Measurements from ENCODE around the gene LHB. TPM values are rescaled to one million over a fixed set of nuclear protein-coding genes. Genes with fewer than 3 reads are reported as not detected.

The LHB gene
- total RNA-seq, 1 experiment from 2014 or later: not detected

DNA sequence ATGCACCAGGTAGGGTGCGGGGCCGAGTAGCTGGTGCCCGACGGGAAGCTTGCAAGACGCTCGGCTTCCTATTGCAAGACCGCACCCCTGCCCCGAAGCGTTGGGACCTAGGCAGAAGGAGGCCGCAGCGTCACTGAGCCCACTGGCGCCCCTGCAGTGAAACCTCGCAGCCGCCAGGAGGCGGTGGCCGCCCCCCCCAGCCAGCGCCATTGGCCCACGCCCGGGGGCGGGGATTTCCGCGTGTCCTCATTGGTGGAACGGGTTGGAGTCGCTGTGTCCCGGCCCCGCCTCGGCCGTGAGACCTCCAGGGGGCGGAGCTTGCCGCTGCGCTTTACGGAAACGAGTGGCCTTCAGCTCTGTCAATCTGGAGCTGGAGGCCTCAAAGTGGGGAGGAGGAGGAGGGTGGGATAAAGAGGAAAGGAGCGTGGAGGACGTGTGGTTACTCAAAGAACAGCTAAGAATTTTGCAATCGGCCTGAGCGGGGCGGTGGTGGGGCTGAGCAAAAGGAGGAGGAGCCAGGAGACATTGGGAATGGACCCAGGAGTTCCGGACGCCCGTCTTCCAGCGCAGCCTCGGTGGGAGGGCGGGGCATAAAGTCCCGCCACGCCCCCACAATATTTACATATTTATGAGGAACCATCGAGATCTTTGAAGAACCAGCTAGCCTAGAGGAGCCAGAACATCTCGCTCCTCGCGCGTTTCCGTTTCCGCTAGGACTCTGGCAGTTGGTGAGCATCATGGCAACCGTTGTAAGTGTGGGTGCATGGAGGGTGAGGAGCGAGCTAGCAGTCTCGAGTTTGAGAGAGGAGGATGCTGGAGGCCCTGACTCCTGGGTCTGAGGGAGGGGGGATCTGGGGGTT is 23.5 kb downstream of the LHB start, which contains the start of the genes GYS1 and RUVBL2:
GYS1 (minus strand) TSS at position 135 of the 860 bp plus-strand sequence. CDS start 197 bp downstream, outside the sequence.
RUVBL2 (plus strand) TSS at position 713 of the 860 bp plus-strand sequence; CDS start at position 738, 25 bp downstream.
- Histone ChIP-seq H3K4me3 (peak within 1 kb of the TSS; percentile 90), H3K36me3 (peaks cover 46% of the 10 kb centered on the region), H3K27me3 (no peaks in the 10 kb centered on the region), H3K9me3 (no peaks in the 10 kb centered on the region)
- peak; percentile 100 for DNase-seq

- Histone ChIP-seq H3K4me3 (peak overlapping the region; percentile 90), H3K9me3 (no peaks in the 10 kb centered on the region), H3K36me3 (peaks cover 45% of the 10 kb centered on the region), H3K27me3 (no peaks in the 10 kb centered on the region)
- DNase-seq: no peak
These were observed 24.2 kb downstream of the LHB start for GRCh38 chr19:48992581-48993174.

DNA sequence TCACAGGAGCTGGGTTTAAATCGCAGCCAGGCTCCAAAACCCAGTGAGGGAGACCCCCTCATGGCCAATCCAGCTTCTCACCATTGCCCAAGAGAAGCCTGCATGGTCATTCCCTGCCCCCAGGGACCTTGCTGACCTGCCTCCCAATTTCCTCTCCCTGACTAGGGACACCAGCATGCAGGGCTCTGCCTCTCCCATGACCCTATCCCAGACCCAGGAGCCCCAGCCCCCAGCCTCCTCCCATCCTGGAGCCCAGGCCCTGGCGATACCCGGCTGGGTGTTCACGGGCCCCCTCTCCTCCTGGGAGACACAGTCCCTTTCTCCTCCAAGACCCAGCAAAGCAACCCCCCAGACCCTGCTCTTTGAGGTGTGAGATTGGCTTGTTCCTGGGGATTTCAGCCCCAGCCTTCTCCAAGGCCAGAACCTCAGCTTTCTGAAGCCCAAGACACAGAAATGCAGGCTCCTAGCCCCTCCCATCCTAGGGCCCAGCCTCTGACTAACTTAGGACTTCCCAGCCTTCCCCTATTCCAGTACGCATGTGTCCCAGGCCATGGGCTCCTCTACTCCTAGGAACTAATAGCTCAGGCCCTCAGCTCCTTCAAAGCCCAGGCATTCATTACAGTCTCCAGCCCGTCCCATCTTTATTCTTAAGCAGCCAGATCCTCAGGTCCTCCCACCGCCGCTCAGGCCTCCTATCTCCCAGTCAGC is 24.9 kb downstream of the LHB start:
- H3K4me3 ChIP-seq: peak overlapping the region; percentile 90
- H3K9me3 ChIP-seq: no peaks in the 10 kb centered on the region
- no peaks in the 10 kb centered on the region for H3K27me3 ChIP-seq
- peak; percentile 81 for DNase-seq
- peaks cover 47% of the 10 kb centered on the region for H3K36me3 ChIP-seq

DNA sequence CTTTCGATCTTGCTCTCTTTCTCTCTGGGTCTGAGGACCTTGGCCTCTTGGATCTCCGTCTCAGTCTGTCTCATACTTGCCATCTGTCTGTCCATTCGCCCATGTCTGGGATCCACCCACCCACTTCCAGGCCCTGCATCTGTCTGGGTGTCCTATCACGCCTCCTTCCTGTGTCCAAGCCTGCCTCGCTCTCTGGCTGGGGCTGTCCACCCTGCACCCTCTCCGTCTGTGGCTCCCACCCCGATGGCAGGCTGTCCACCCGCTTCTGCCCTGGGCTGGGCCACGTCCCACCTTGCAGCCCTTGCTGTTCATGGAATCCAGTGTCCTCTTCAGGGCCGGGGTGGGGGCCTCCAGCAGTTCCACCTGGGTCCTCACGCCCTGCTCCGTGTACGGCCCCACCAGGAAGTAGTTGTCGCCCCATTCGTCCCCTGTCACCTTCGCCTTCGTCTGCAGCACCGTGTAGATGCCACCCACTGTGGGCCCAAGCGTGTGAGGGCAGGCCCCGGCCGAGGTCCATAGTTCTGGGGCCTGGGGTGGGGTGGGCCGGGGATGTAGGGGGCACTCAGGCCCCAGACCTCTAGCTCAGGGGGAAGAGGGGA is 25.8 kb downstream of the LHB start:
- H3K4me3 ChIP-seq: no peak overlapping the region; the same call in 1 of the 2 replicates
- DNase-seq: no peak
- peaks cover 48% of the 10 kb centered on the region for H3K36me3 ChIP-seq

GRCh38 chr19:48990400-48990799 is 26.5 kb downstream of the LHB start:
- Histone ChIP-seq H3K9me3 (no peaks in the 10 kb centered on the region), H3K36me3 (peaks cover 54% of the 10 kb centered on the region), H3K4me3 (no peak overlapping the region), H3K27me3 (no peaks in the 10 kb centered on the region)
- no peak for DNase-seq

More for the DNA sequence above, 25.8 kb downstream of the LHB start:
- Histone ChIP-seq H3K9me3 (no peaks in the 10 kb centered on the region), H3K27me3 (no peaks in the 10 kb centered on the region)

GRCh38 chr19:48989701-48990291 is 27.1 kb downstream of the LHB start:
- H3K27me3 ChIP-seq: no peaks in the 10 kb centered on the region
- no peak for DNase-seq
- peaks cover 59% of the 10 kb centered on the region for H3K36me3 ChIP-seq
- no peak overlapping the region for H3K4me3 ChIP-seq
- no peaks in the 10 kb centered on the region for H3K9me3 ChIP-seq

GRCh38 chr19:48988860-48989259 is 28.0 kb downstream of the LHB start:
- Histone ChIP-seq H3K9me3 (no peaks in the 10 kb centered on the region), H3K36me3 (peaks cover 68% of the 10 kb centered on the region), H3K27me3 (no peaks in the 10 kb centered on the region), H3K4me3 (no peak overlapping the region)
- no peak for DNase-seq

GRCh38 chr19:48988286-48988685 is 28.6 kb downstream of the LHB start:
- Histone ChIP-seq H3K36me3 (peaks cover 74% of the 10 kb centered on the region), H3K27me3 (no peaks in the 10 kb centered on the region), H3K4me3 (no peak overlapping the region), H3K9me3 (no peaks in the 10 kb centered on the region)
- no peak for DNase-seq

DNA sequence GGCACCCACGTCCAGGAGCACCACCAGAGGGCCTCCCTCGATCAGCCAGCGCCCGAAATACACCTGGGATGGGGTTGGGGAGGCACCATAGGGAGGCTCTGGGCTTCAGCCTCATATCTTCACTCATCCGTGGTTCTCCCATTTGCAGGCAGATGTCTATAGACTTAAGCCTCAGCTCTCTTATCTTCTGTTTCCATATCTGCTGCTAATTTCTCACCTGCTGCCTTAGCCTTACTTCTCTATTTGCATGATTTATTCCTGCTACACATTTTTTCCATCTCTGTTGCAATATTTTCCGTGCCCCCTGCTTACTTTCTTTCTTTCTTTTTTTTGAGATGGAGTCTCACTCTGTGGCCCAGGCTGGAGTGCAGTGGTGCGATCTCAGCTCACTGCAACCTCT is 29.6 kb downstream of the LHB start:
- Histone ChIP-seq H3K36me3 (peaks cover 78% of the 10 kb centered on the region), H3K9me3 (no peaks in the 10 kb centered on the region), H3K27me3 (no peaks in the 10 kb centered on the region), H3K4me3 (no peak overlapping the region)
- DNase-seq: no peak

- H3K27me3 ChIP-seq: no peaks in the 10 kb centered on the region
- peaks cover 89% of the 10 kb centered on the region for H3K36me3 ChIP-seq
- no peak overlapping the region for H3K4me3 ChIP-seq
- DNase-seq: no peak
- H3K9me3 ChIP-seq: no peaks in the 10 kb centered on the region
These were observed 30.7 kb downstream of the LHB start for GRCh38 chr19:48986211-48986610.

- H3K4me3 ChIP-seq: no peak overlapping the region
- DNase-seq: no peak
- H3K9me3 ChIP-seq: no peaks in the 10 kb centered on the region
- H3K27me3 ChIP-seq: no peaks in the 10 kb centered on the region
- peaks cover 90% of the 10 kb centered on the region for H3K36me3 ChIP-seq
These were observed 31.2 kb downstream of the LHB start for GRCh38 chr19:48985711-48986110.

DNA sequence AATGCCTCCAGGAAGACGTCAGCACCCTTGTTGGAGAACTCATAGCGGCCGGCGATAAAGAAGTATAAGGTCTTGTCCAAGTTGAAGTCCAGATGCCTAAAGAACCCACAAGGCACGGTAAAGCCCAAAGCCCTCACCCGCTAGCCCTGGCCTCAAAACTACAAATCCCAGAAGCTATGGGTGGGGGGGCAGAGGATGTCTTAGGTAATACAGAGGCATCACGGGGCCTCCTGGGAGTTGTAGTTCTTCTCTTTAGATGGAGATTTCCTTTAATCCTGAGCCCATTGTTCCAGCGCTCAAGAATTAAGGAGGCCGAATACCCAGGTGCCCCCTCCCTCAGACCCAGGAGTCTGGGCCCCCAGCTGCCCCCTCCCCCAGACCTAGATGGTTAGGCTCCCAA is 34.6 kb downstream of the LHB start:
- DNase-seq: no peak
- Histone ChIP-seq H3K36me3 (peaks cover 83% of the 10 kb centered on the region), H3K9me3 (no peaks in the 10 kb centered on the region)

DNA sequence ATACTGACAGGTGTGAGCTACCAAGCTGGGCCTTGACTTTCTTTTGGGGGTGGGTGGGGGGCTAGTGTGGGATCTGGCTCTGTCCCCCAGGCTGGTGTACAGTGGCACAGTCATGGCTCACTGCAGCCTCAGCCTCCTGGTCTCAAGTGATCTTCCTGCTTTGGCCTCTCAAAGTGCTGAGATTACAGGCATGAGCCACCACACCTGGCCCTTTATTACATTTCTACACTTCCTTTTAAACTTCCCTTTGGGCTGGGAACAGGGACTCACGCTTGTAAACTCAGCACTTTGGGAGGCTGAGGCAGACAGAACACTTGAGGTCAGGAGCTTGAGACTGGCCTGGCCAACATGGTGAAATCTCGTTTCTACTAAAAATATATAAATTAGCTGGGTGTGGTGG is 39.8 kb downstream of the LHB start:
- DNase-seq: no peak
- Histone ChIP-seq H3K27me3 (no peaks in the 10 kb centered on the region), H3K4me3 (no peak overlapping the region), H3K36me3 (peaks cover 71% of the 10 kb centered on the region), H3K9me3 (no peaks in the 10 kb centered on the region)

More for the DNA sequence above, 34.6 kb downstream of the LHB start:
- H3K4me3 ChIP-seq: no peak overlapping the region
- no peaks in the 10 kb centered on the region for H3K27me3 ChIP-seq

- no peak for DNase-seq
- no peaks in the 10 kb centered on the region for H3K27me3 ChIP-seq
- no peaks in the 10 kb centered on the region for H3K9me3 ChIP-seq
- no peak overlapping the region for H3K4me3 ChIP-seq
- peaks cover 64% of the 10 kb centered on the region for H3K36me3 ChIP-seq
These were observed 40.7 kb downstream of the LHB start for GRCh38 chr19:48975947-48976847.

DNA sequence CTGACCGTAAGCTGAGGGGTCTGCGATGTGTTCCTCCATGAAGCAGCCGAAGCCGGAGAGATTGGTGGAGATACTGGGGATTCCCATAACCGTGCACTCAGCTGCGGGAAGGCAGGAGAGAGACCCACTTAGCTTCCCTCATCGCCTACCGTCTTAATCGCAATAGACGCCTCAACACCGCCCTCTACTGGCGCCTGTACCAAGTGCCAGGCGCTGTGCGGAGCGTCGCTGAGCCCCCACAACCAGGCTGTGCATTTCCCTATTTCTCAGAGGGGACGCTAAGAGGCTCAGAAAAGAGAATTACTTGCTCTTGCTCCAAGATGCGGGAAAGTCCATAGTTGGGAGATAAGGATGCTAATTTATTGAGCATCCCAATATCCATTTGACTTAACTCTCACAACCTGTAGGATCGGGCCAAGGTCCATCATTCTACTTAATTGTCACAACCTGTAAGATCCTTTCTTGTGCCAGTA is 45.9 kb downstream of the LHB start:
- H3K4me3 ChIP-seq: no peak overlapping the region
- no peaks in the 10 kb centered on the region for H3K27me3 ChIP-seq
- no peaks in the 10 kb centered on the region; the same call in 1 of the 2 replicates for H3K9me3 ChIP-seq
- H3K36me3 ChIP-seq: peaks cover 71% of the 10 kb centered on the region
- no peak for DNase-seq
